ENCODE results near the gene FAXDC2. TPM values are rescaled to one million over a fixed set of nuclear protein-coding genes. Genes with fewer than 3 reads are reported as not detected.

Gene FAXDC2
- total and polyA plus RNA-seq, 10 of the 15 experiments (the other 5 are each of a cell fraction or from before 2014, with no cell fraction given), result 0.13 to 1.8 (median 0.35) TPM

- 91% methylated on average over 6 of the region's 6 CpGs for WGBS (ENCODE audit: insufficient coverage, insufficient replicate concordance, low lambda C conversion rate, missing lambda C conversion rate)
- no peak overlapping the region for H2AFZ ChIP-seq (ENCODE audit: control insufficient read depth, low read depth, low read length)
These were observed 9.7 kb downstream of the FAXDC2 start for GRCh38 chr5:154840435-154841272.

More at GRCh38 chr5:154840435-154841272, 9.7 kb downstream of the FAXDC2 start:
- no peak overlapping the region for H3K9ac ChIP-seq (ENCODE audit: control insufficient read depth, insufficient read depth, low read length)
- no peaks in the 10 kb centered on the region for H3K27me3 ChIP-seq (replicated peaks in 1 of 2; ENCODE audit: control insufficient read depth in 2 of 2, insufficient read depth in 2 of 2, low read length in 1 of 2)
- in situ Hi-C loops (cut with MboI), result no loop called here
- H3K9me3 ChIP-seq (replicated peaks; ENCODE audit: control insufficient read depth, insufficient read depth, low read length), result no peaks in the 10 kb centered on the region
- SMC1A ChIA-PET (ENCODE audit: uncharacterized antibody, unreplicated experiment), result interaction anchor here (0.7 to 1.2 kb wide), 2 partner anchors 20 to 151 kb away, joined by 3 read pairs; no protein-coding TSS in a partner anchor
- no peak for FAIRE-seq
- H3K36me3 ChIP-seq (ENCODE audit: control insufficient read depth in 2 of 2, insufficient read depth in 2 of 2, low read length in 1 of 2), result no peaks in the 10 kb centered on the region; a peak in 1 of 4 replicates
- POLR2A ChIA-PET, result no interaction called here
- no peak for TF ChIP-seq PAX5 (IDR thresholded peaks at IDR 0.05; ENCODE audit: borderline replicate concordance, low read depth, low read length)
- no peak for TF ChIP-seq GABPA (IDR thresholded peaks at IDR 0.05; ENCODE audit: low read depth)
- TF ChIP-seq MTA2 (IDR thresholded peaks at IDR 0.05; ENCODE audit: low read depth), result no peak
- TF ChIP-seq SP1 (IDR thresholded peaks at IDR 0.05; ENCODE audit: low read depth, low read length), result no peak
- TF ChIP-seq TCF3 (IDR thresholded peaks at IDR 0.05; ENCODE audit: borderline replicate concordance, insufficient read depth, low read depth, low read length), result no peak
- TF ChIP-seq ETV6 (conservative IDR thresholded peaks at IDR 0.05 in 1 of 2, IDR thresholded peaks at IDR 0.05 in 1 of 2; ENCODE audit: borderline replicate concordance in 1 of 2, low read depth in 1 of 2), result no peak
- no peak for TF ChIP-seq ZSCAN29 (IDR thresholded peaks at IDR 0.05)
- TF ChIP-seq ATF2 (IDR thresholded peaks at IDR 0.05; ENCODE audit: low read length), result no peak
- no peak for TF ChIP-seq SMC3 (IDR thresholded peaks at IDR 0.05; ENCODE audit: borderline replicate concordance, low read length)
- no peak for TF ChIP-seq ATF7 (IDR thresholded peaks at IDR 0.05; ENCODE audit: low read depth)
- no peak for TF ChIP-seq CHD4 (IDR thresholded peaks at IDR 0.05)
- no peak for TF ChIP-seq PBX3 (IDR thresholded peaks at IDR 0.05; ENCODE audit: insufficient replicate concordance, low read depth, low read length)
- no peak for TF ChIP-seq POLR2AphosphoS2 (IDR thresholded peaks at IDR 0.05; ENCODE audit: low read depth, low read length)
- no peak for TF ChIP-seq MXI1 (IDR thresholded peaks at IDR 0.05; ENCODE audit: low read depth, low read length)
- TF ChIP-seq PML (IDR thresholded peaks at IDR 0.05; ENCODE audit: low read length), result no peak
- ATAC-seq, result no peak
- no peaks in the 10 kb centered on the region for H3K79me2 ChIP-seq (ENCODE audit: control insufficient read depth, insufficient read depth, low read length)
- CTCF ChIA-PET, result interaction anchor here (1.2 kb wide), 1 partner anchor 8 kb away, joined by 3 read pairs; no protein-coding TSS in a partner anchor
- no peak overlapping the region for H3K4me3 ChIP-seq
- H4K20me1 ChIP-seq (ENCODE audit: control insufficient read depth, insufficient read depth), result no peaks in the 10 kb centered on the region
- RAD21 ChIA-PET (ENCODE audit: unreplicated experiment), result no interaction called here
- no TSS peak for BruUV-seq (replicated peaks)
- H3K27ac ChIP-seq (ENCODE audit: control insufficient read depth, insufficient read depth), result no peak overlapping the region
- intact Hi-C loops (cut with micrococcal nuclease; ENCODE audit: unreplicated experiment), result no loop called here
- DNase-seq (ENCODE audit: low read depth, low spot score), result no peak
- H3K4me2 ChIP-seq (ENCODE audit: control insufficient read depth, insufficient read depth), result no peak overlapping the region
- H3K4me1 ChIP-seq (ENCODE audit: control insufficient read depth, insufficient read depth, low read length), result no peaks in the 10 kb centered on the region
